ENCODE data around the gene TBC1D20.

DNA sequence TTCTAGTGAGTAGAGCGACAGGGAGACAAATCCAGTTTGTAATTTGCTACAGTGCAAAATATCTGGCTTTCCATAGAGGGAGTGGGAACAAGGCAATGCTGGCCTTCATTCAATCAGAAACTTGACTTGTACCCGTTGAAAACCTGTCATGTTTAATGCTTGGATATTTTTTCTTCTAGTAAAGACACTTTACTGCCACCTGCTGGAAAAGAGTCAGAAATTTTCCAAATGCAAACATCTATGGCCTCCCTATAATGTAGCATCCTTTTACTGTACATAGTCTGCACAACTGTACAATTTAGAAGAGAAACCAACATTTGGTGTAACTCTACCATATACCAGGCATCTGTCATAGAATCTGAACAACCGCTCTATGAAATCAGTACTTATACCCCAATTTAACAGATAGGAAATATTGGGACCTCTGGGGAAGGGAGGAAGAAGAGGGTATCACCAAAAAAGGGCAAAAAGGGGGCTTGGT is 16.7 kb upstream of the TBC1D20 start:
- TF ChIP-seq POLR2A (IDR thresholded peaks at IDR 0.05; ENCODE audit: low read depth, low read length) (no peak), MAFK (IDR thresholded peaks at IDR 0.05; ENCODE audit: low read depth, low read length) (no peak), CTCF (conservative IDR thresholded peaks at IDR 0.05; ENCODE audit: low read depth, low read length) (peak; percentile 60)
- TF ChIP-seq, protein P1, sequence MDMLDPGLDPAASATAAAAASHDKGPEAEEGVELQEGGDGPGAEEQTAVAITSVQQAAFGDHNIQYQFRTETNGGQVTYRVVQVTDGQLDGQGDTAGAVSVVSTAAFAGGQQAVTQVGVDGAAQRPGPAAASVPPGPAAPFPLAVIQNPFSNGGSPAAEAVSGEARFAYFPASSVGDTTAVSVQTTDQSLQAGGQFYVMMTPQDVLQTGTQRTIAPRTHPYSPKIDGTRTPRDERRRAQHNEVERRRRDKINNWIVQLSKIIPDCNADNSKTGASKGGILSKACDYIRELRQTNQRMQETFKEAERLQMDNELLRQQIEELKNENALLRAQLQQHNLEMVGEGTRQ (IDR thresholded peaks at IDR 0.05; ENCODE audit: low read depth, low read length): no peak

All from IMR-90 (cell line).